Islet of Langerhans (tissue), 1 donor: Measurements from ENCODE around the gene CHRNA9.
"Not testable (repeated sequence)": the region's sequence is repeated elsewhere in the genome, so short reads cannot be mapped to it uniquely, and the experiment has no call there.

Experiments
- FAIRE-seq: peaks from one replicate; lab custom pipeline; 2011; peaks lifted over from hg19 to GRCh38; lab: Jason Lieb, UNC

The CHRNA9 gene

GRCh38 chr4:40388239-40388638 is 53.1 kb downstream of the CHRNA9 start:
- no peak for FAIRE-seq

GRCh38 chr4:40389986-40390385 is 54.9 kb downstream of the CHRNA9 start:
- FAIRE-seq = peak; percentile 38

- FAIRE-seq = not testable (repeated sequence)
These were observed 57.1 kb downstream of the CHRNA9 start for GRCh38 chr4:40392241-40392640.

- FAIRE-seq = no peak
These were observed 59.1 kb downstream of the CHRNA9 start for GRCh38 chr4:40394236-40394635.

- no peak for FAIRE-seq
These were observed 60.2 kb downstream of the CHRNA9 start for GRCh38 chr4:40395166-40395900.

GRCh38 chr4:40395908-40396793 is 61.0 kb downstream of the CHRNA9 start:
- FAIRE-seq = no peak

GRCh38 chr4:40399578-40399977 is 64.4 kb downstream of the CHRNA9 start:
- no peak for FAIRE-seq

GRCh38 chr4:40401096-40401495 is 66.0 kb downstream of the CHRNA9 start:
- no peak for FAIRE-seq

GRCh38 chr4:40401631-40402030 is 66.5 kb downstream of the CHRNA9 start:
- no peak for FAIRE-seq

- FAIRE-seq = no peak
These were observed 67.4 kb downstream of the CHRNA9 start for GRCh38 chr4:40402556-40402955.

GRCh38 chr4:40403081-40403480 is 67.9 kb downstream of the CHRNA9 start:
- FAIRE-seq = no peak
